NCI-H510A treated with DMSO at 0.1 percent for 48 hours (cell line): ENCODE measurements around the gene SUN5.
"Not testable (repeated sequence)": the region's sequence is repeated elsewhere in the genome, so short reads cannot be mapped to it uniquely, and the experiment has no call there.

ENCODE experiments used
- DNase-seq: peaks from one replicate; lab custom pipeline; 2025; lab: John Stamatoyannopoulos, UW

SUN5 gene, protein sequence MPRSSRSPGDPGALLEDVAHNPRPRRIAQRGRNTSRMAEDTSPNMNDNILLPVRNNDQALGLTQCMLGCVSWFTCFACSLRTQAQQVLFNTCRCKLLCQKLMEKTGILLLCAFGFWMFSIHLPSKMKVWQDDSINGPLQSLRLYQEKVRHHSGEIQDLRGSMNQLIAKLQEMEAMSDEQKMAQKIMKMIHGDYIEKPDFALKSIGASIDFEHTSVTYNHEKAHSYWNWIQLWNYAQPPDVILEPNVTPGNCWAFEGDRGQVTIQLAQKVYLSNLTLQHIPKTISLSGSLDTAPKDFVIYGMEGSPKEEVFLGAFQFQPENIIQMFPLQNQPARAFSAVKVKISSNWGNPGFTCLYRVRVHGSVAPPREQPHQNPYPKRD

DNA sequence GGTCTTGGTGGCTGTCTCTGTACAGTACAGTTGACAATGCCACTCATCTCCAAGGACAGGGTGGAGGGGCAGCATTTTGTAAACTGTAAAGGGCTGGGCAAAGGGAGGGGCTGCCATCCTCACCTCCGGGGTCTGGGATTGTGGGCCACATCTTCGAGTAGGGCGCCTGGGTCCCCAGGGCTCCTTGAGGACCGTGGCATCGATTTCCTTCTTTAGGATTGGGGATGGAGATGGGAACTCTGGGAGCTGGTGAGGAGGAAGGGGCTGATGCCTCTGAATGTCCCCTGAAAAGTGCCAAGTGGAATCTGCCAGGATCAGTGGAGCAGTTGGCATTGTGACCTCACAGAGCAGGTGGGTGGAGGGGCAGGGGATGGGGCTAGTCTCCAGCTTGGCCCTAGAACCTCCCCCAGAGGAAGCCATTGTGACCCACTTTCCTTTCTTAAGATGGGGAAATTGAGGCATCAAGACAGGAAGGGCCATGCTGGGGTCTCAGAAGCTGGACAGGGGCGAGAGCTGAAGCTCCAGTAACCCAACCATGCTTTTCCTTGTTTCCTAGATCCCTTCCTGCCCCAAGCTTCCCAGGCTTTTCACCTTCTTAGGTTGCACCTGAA, at the start of gene SUN5:
Gene SUN5, minus strand, starts transcription at position 293 of the 611 bp plus-strand sequence. Its CDS starts 93 bp downstream, at position 200.
- DNase-seq: no peak

DNA sequence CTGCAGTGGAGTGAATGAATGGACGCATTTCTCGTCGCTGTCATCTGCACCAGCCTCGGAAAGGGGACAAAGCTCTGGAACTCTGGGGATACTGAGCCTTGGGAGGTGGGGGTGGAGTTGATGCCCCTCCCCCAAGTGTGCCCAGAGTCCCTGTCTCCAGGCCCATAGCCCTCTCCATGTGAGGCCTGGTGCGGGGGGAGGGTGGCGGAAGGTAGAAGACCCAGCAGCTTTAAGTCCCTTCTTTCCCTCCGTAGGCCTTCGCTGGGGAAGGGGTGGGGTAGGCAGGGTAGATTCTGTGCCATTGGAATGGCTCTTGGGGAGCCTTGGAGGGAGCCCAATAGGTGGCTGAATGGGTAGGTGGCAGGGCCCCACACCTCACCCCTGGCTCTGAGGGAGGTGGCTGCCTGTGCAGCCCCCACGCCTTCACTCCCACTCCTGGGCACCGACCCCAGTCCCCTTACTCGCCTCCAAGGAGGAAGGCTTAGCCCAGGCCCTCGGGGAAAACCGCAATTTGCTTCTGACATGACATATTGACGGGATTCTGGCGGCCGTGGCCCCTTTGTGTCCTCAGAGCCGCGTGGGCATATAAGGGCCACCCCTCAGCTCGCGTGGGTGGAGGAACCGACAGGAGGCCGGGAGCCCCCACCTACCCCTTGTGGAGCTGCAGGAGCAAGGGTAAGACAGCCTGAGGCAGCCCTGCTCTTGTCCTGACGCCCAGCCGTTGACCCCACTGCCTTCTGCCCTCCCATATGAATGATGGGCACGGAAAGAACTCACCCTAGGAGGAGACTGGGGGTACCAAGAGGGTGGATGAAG, 49.3 kb upstream of the SUN5 start, which contains the start of gene BPIFB3:
Gene BPIFB3, plus strand, starts transcription at position 613 of the 816 bp plus-strand sequence. CDS start 1,533 bp downstream, outside the sequence.
- no peak for DNase-seq

DNA sequence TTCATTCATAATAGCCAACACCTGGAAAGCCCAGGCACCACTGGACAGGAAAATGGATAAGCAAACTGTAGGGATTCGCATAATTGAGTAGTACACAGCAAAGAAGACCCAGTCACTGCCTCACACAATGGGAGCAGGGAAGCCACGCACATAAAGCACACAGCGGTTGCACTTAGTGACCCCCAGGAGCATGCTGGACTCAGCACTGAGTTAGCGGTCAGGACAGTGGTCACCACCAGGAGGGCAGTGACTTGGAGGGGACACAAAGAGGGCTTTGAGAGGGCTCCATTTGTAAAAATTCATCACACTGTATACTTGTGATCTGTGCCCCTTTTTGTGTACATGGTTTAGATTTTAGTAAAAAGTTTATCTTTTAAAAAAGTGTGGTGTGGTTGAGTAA, 47.1 kb upstream of the SUN5 start:
- no peak for DNase-seq

DNA sequence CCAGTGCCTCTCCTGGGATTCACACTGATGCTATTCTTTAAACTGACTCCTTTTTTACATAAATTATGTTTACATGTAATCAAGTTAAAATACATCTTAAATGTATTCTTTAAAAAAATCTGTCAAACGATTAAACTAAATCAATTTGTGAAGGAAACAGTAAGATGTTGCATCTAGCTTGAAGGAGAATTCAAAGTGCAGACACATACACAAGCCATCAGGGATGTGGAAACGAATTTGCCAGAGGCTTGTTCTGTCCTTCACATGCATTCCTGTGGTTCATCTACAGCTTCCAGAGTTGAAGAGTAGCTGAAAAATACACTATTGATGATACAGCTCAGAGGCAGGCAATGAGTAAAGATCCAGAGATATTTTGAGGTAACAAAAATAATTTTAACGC, 42.2 kb upstream of the SUN5 start:
- no peak for DNase-seq

DNA sequence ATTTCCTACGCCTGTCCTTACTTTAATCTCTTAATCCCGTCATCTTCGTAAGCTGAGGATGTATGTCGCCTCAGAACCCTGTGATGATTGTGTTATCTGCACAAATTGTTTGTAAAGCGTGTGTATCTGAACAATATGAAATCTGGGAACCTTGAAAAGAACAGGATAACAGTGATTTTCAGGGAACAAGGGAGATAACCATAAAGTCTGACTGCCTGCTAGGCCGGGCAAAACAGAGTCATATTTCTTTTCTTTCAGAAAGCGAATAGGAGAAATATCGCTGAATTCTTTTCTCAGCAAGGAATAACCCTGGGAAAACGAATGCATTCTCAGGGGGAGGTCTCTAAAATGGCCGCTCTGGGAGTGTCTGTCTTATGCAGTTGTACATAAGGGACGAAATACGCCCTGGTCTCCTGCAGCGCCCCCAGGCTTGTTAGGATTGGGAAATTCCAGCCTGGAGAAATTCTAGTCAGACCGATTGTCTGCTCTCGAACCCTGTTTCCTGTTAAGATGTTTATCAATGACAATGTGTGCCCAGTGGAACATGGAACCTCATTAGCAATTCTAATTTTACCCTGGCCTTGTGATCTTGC, 41.0 kb upstream of the SUN5 start:
- DNase-seq: not testable (repeated sequence)

DNA sequence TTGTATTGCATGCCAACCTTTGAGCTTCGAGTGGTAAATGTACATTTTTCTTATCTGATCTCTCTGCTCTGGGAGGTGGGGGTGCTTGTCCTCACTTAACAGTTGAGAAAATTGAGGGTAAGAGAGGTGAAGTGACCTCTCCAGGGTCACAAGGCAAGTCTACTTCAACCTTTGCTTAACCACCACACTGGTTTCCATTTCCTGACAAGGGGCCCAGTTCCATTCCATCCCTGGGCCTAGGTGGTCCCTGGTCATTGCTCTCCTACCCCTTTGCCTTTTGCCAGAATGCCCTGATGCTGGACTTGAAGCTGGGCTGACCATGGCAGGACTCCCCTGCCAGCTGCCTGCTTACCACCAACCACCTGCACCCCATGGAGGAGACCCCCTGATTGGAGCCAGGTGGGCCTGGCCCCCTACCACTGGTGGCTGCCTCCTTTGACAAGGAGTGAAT, 39.5 kb upstream of the SUN5 start:
- no peak for DNase-seq

DNA sequence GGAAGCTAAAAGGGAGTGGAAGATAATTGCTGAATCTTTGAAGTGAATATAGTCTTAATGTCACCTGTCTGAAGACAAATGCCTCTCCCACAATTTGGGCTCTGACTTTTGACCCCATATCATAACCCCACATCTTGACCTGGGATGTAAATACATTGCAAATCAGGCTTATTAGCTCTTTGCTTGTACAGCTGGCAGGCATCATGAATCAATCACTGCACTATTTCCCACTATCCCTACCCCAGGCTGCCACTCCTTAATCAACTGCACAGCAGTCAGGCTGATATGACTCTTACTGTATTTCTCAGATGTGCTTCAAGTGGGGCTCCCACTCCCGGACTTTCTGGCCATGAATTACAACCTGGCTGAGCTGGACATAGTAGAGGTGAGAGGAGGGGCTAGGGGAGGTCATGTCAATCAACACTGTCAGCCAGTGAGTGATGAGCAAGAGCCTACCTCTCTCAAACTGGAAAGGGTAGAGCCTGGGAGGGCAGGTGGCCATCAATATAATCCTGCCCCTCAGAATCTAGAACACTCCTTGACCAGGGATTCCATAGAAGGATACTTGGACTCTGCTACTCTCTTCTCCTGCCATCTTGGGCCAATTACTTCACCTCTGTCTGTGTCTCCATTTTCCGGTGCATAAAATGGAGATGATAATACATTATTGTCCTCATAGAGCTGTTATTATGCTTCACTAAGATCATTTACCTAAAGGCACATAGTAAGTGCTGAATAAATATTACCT, 38.9 kb upstream of the SUN5 start:
- DNase-seq: no peak

DNA sequence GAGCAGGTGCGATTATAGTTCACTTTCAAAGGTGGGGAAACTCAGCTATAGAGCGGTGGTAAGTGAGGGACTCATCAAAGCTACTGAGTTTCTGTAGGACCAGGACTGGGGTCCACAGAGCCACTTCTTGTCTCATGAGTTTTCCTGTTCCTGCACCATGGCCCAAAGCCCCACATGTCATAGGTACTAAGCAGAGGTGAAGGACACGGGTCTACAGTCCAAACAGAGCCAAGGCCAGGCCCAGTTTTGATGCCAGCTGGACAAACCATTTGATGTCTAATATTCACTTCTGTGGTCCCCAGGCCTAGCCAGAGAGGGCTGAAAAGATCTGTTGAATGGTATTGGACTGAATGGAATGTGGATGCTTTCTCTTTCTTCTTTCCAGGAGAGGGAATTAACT, 38.2 kb upstream of the SUN5 start:
- DNase-seq: no peak

DNA sequence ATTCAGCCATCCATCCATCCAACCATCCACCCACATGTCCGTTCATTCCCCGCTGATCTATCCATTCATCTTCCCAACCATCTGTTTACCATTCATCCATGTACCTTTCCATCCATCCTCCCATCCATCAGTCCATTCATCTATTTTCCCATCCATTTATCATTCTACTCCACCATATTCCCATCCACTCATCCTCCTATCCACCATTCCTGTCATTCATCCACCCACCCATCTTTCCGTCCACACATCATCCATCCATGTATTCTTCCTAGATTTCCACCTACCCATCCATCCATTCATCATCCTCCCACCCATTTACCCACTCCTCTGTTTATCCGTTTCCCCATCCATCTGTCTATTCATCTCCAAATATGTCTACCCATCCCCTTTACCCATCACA, 34.0 kb upstream of the SUN5 start:
- DNase-seq: no peak

DNA sequence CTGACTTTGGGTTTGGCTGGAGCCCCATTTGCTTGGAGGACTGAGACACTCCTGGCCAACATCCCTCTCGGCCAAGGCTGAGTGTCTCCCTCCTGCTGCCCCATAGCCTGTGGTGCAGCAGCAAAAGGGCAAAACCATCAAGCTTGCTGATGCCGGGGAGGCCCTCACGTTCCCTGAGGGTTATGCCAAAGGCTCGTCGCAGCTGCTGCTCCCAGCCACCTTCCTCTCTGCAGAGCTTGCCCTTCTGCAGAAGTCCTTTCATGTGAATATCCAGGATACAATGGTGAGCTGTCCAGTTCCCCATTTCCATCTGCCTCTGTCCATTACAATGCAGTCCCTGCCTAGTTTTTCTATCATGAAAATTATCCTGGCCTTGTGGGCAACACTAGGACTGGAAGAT, 33.2 kb upstream of the SUN5 start:
- DNase-seq: no peak

DNA sequence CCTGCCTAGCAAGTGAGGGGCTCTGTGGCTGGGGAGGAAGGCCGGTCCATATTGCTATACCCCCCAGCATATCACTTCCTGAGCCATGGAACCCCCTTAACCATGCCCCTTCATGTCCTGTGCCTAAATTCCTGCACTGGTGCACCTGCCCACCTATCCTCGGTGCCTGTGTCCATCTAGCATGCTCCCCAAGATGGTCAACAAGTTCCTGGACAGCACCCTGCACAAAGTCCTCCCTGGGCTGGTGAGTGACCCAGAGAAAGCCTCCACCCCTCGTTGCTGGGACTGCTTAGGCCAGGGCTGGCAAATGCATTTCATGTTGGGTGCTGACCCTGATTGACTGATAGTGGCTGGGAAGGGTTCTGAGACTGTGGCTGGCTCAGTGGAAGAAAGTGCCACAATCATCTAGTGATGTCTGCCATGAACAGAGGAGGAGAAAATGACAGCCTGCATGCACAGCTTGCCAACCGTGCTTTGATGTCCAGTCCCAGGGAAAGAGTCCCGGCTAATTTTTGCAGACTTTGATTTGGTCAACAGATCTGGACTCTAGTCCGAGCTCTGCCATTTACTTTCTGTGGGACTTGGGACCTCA, 30.8 kb upstream of the SUN5 start:
- DNase-seq: no peak

DNA sequence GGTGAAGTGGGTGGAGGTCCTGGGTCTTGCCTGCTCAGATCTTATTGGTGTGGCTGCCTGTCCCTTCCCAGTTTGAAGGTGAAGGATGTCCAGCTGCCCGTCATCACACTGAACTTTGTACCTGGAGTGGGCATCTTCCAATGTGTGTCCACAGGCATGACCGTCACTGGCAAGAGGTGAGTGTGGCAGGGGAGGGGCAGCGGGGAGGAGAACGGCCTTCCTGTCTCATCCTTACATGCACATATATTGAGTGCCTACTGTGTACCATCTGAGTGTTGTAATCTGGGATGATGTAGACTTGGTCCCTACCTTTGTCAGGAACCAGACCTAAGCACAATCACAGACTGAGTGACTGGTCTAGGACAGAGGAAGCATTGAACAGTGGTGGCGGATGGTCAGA, 29.9 kb upstream of the SUN5 start:
- no peak for DNase-seq

DNA sequence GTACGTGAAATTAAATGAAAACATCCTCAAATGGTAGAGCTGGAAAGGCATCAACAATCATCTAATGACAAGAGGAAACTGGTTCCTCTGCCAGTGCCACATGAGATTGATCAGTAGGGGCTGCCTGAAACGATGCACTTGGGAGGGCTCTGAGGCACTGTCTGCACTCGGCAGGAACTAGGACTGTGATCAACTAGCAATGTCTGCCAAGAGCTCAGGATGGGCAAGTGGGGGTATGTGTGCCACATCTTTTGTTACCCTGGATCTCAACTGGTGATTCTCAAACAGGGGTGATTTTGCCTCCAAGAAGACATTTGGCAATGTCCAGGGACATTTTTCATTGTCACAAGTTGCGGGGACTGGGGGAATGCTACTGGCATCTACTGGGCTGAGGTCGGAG, 29.1 kb upstream of the SUN5 start:
- DNase-seq: no peak

DNA sequence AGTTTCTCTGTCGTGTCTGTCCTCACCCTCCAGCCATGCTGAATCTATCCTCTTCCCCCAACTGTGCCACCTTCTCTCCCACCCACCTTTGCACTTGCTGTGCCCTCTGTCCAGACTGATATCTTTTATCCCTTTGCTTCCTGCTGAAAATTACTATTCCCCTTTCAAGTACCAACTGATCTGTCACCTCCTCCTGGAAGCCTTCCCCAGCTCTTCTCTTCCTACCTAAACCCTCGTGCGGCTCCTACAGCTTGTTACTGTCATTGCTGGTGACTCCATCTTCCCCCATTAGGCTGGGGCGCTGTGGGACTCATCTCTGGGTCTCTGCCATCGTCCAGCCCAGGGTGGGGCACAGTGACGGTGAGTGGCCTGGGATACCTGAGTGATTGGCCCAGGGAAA, 28.3 kb upstream of the SUN5 start:
- no peak for DNase-seq

DNA sequence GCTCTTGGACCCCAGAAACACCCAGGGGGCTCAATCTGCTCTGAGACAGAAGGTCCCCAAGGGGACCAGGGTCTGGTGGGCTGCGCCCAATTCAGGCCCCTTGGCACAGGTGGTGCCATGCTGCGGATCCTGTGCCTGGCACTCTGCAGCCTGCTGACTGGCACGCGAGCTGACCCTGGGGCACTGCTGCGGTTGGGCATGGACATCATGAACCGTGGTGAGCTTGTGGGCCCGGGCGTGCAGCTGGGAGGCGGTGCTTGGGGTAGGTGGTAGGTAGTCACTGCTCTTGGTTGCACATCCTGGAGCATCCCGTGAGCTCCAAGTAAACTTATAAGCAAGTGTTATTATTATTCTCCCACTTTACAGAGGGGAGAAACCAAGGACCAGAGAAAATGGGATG, 27.3 kb upstream of the SUN5 start, which contains the start of gene BPIFB6:
Gene BPIFB6, plus strand, starts transcription at position 118 of the 400 bp plus-strand sequence. Its CDS starts 0 bp downstream, at position 118.
- DNase-seq: no peak

DNA sequence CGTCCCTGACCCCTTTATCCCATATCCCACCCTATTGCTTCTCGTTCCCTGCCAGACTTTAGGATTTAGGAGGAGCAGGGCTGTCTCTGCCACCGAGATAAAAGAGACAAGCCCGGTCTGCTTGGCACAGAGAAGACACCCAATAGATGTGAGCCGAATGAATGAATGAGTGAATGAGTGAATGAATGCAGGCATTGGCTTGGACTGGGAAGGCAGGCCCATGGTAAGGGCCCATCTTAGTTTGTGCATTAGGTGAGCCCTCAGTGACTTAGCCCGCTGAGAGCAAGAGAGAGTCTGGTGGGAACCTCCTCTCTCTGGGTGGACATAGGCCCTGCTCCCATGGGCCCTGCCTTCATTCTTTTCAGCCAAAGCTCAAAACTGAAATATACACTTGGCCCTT, 26.3 kb upstream of the SUN5 start:
- no peak for DNase-seq

DNA sequence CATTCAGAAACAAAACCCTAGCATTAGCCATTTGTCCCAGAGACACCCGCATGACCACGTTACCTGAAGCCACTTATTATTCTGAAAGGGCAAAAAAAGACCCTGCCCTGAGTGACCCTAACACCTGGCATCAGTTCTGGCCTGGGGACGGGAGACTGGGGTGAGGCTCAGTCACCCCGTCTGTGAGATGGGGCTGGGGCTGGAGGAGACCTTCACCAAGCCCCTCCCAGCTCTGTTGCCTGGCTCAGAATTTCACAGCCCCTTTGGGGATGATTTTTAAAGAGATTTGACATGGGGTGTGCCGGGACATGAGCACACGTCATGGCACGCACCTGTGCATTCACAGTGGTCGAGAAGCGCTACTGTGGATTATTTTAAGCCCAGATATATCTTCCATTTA, 25.8 kb upstream of the SUN5 start:
- no peak for DNase-seq

DNA sequence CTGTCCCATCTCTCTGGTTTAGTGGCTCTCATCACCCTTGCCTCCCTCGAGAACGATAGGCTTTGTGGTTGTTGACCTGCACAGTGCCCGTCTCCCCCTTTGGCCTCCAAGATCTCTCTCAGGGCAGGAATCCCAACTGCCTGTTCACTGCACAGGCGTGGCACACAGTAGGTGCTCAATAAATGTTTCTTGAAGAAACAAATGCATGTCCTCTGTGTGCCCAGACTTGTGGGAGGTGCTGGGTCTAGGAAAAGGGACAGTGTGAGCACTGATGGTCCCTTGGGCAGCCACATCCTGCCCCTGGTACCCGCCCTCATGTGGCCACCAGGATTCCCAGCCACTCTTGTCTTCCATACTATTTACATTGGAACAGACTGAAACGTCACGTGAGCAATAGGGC, 24.6 kb upstream of the SUN5 start:
- DNase-seq: no peak

DNA sequence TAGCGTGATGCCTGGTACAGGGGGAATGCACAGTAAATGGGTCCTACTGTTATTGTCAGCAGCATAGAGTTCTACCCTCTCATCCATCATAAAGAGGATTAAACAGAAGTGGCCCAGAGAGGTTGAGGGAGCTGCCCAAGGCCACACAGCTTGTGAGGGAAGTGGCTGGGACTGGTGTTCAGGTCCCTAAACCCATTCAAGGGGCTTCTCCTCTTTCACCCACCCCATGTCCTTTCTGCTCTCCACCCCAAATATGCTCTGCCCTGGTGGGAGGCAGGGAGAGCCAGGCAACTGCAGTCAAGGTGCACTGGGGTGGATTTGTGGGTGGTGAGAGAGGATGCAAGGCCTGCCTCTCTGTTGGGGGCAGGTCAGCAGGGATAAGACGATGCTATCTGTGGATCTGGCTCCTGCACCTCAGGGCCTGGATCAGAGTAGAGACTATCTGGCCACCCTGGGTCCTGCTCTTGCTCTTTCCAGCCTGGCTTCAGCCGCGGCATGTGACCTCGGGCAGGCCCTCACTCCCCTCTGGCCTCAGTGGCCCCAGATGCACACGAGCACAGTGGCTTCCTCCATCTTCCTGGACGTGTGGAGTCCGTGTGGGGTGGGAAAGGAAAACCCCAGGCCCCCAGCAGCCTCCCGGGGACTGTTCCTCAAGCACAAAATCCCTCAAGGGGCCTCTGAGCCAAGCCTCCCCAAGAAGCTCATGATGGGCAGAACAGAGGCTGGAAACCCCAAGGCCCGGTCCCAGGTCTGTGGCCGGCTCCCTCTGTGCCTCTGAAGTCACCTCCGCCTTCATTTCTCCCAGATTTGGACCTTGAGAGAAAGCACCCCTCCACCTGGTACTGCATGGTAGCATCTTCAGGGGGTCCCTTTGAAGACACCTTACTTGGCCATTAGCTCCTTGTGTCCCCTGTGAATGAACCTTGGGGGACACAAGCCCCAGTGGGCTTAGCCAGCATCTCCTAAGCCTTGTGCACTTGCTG, 23.8 kb upstream of the SUN5 start:
- no peak for DNase-seq
